ENCODE data around the gene GRPEL2.

- no peak for TF ChIP-seq CTCF (IDR thresholded peaks at IDR 0.05; ENCODE audit: poor library complexity)
- TF ChIP-seq EZH2 (IDR thresholded peaks at IDR 0.05; ENCODE audit: borderline replicate concordance): no peak
Observed at GRCh38 chr5:149325166-149325735, 20.0 kb upstream of the GRPEL2 start.

Measured in hepatocyte (in vitro differentiated cells).